NCI-H2029 treated with DMSO at 0.1 percent for 48 hours (cell line): ENCODE measurements around the gene GTPBP6.
"Not testable (repeated sequence)": the region's sequence is repeated elsewhere in the genome, so short reads cannot be mapped to it uniquely, and the experiment has no call there.

Experiments
- DNase-seq: peaks from one replicate; lab custom pipeline; 2025; lab: John Stamatoyannopoulos, UW

The GTPBP6 gene

DNA sequence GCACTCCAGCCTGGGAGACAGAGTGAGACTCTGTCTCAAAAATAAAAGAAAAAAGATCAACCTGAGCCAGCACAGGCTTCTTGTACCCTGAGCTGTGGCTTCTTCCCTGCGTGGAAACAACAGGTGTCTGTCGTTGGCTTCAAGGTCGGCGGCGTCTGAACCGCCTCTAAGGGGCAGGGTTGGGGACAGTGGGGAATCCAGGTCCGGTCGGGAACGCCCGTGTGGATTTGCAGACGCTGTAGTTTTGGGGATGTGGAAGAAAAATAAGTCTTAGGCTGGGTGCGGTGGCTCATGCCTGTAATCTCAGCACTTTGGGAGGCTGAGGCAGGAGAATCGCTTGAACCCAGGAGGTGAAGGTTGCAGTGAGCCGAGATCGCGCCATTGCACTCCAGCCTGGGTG is 54.6 kb downstream of the GTPBP6 start:
- not testable (repeated sequence) for DNase-seq

DNA sequence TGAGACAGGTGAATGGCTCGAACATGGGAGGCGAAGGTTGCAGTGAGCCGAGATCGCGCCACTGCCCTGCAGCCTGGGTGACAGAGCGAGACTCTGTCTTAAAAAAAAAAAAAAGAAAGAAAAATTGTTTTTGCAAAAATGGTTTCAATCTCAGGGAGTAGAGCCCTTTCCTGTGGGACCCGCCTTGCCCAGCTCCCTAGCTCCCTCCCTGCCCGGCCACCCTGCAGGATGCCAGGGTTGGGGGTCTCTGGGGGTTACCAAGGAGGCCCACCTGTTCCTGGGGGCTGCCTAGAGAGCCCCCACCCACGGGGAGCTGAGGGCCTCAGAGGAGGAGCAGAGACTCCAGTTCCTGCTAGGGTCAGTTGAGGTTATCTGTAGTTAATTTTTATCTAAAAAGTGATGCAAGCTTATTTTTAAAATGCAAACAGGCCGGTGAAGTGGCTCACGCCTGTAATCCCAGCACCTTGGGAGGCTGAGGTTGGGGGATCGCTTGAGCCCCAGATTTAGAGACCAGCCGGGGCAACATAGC is 56.2 kb downstream of the GTPBP6 start:
- DNase-seq: no peak

DNA sequence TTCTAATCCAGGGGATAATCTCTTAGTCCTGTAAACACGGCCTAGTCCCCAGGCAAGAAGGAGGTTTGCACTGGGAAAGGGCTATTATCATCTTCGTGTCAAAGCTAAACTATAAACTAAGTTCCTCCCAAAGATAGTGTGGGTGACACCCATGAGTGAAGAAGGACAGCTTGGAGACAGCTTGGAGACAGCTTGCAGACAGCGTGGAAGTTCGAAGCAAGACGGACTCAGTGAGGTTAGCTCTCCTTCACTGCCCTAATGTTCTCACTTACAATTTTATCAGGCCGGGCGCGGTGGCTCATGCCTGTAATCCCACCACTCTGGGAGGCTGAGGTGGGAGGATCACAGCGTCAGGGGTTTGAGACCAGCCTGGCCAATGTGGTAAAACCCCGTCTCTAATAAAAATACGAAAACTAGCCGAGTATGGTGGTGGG is 56.7 kb downstream of the GTPBP6 start:
- DNase-seq: no peak

DNA sequence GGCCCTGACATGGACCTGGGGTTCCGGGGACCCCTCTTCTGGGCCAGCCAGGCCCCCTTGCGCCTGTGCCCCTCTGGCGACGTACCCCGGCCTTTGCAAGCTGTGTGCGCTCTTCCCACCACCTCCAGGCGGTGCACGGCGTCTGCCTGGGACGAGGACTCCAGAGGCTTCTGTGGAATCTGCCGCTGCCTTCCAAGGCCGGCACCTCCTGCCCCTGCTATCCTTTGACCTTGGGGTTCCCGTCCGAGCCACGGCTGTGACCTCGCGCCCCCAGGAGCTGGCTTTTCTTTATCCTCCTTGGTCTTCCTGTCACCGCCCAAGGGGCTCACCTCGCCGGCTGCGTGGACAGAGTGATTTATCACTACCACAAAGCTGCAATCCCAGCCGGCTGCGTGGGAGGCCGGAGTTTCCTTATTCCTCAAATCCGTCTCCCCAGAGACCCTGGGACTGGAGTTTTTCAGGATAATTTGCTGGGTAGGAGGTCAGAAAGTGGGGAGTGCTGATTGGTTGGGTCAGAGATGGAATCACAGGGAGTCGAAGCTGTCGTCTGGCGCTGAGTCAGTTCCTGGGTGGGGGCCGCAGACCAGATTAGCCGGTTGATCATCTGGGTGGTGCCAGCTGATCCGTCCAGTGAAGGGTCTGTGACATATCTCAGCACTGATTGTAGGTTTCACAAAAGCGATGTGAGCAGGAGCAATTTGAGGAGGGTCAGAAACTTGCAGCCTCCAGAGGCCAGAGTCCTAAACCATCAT is 57.3 kb downstream of the GTPBP6 start:
- DNase-seq: no peak

DNA sequence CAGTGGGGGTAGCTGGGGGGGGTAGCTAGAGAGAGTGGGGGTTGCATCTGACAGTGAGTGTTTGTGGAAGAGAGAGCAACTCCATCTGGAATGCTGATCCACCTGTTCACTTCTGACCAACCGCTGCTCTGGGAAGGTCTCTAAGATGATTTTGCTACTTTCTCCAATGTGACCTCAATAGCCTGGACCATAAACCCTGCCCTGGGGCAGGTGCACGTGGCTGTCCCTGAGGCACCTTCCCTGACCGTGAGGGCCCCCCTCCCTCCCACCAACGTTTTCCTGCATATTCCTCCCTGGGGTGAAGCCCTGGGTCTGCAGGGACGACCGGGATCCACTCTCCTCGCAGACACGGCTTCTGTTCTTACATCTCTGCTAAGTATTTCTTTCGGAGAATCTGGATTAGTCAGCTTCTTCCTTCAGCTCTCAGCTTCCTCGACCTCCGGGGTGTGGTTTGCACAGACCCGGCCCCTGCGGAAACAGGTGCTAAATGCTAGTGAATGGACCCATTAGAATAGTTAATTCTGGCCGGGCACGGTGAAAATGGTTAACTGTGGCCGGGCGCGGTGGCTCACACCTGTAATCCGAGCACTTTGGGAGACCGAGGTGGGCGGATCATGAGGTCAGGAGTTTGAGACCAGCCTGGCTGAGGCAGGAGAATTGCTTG is 58.8 kb downstream of the GTPBP6 start:
- no peak for DNase-seq

DNA sequence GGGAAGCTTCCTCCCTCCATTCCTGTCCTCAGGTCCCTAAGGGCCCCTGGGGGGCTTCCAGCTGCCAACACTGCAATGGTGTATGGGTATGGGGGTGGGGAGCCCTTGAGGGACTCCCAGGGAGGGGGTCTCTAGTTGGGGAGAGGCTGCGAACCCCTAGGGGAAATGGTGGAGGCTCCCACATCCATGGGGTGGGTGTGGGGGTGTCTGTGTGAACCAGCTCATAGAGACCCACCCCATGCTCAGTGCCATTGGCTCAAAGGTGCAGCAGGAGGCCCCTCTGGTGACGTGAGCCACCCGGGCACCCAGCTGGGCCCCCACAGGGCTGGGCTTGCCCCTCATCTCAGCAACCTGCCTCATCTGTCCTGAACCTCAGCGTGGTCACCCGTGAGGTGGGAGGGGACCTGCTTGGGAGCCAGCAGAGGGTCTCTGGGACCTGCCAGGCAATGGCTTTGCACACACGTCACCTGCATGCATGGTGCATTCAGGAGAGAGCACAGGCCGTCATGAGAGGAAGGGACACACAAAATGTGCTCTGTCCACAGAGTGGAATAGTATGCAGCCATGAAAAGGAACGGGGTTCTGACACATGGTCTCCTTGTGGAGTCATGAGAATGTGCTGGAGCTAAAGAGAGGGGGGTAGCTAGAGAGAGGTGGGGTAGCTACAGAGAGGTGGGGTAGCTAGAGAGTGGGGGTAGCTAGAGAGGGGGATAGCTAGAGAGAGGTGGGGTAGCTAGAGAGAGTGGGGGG is 60.1 kb downstream of the GTPBP6 start:
- no peak for DNase-seq

DNA sequence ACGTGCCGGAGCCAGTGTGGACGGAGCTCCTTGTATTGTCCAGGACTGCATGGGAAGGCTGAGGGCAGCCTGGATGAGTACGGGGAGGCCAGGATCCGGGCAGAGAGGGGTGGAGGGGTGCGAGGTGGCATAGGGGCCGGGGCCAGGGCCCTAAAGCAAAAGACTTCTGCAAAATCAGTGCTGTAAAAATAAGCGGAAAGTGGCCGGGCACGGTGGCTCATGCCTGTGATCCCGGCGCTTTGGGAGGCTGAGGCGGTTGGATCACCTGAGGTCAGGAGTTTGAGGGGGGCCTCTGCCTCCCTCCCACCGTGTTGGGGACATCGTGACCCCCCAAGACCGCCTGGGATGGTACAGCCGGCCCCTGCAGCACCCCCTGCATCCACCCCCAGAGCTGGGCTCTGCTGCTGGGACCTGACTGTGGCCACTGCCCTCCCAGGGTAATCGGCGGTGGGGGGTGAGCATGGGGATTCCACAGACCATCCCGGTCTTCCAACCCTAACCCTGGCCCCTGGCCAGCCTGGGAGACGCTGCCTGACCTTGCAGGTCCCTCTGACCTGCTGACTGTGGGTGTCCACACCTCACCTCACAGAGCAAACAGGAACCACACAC is 60.8 kb downstream of the GTPBP6 start:
- DNase-seq: no peak

DNA sequence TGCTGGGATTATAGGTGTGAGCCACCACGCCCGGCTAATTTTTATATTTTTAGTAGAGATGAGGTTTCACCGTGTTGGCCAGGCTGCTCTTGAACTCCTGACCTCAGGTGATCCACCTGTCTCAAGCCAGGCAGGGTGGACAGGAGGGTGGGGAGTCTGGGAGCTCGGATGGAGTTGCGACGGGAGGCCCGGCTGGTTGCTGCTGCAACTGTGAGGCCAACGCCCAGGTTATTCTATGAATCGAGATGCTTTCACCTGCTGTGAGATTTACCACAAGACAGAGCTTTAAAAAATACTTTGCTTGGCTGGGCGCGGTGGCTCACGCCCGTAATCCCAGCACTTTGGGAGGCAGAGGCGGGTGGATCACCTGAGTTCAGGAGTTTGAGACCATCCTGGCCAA is 61.5 kb downstream of the GTPBP6 start:
- not testable (repeated sequence) for DNase-seq

DNA sequence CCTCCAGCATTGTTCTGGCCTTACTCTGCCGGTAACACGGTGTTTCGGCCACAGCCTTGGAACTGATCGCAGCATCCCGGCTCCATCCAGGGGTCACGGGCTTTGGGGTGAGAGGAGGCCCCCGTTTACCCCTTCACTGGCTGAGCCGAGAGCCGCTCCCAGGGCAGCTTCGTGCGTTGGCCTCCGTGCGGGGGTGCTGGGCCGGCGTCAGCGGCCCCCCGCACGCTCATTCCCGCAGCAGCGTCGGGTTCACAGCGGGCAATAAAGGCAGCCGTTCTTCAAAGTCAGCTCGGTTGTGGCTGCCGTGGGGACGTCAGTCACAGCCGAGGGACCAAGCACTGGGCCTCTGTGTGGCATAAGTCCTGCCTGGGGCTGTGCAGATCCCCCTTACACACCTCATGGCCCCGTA is 62.7 kb downstream of the GTPBP6 start:
- no peak for DNase-seq
